HepG2 (cell line): ENCODE data around the gene ZNF180. TPM values are rescaled to one million over a fixed set of nuclear protein-coding genes. Genes with fewer than 3 reads are reported as not detected.

ENCODE experiments used
- ATAC-seq: fragments of 200-7000 bp; cut with Tn5 transposase; 3 replicates; pipeline ENCODE4 v1.9.1; 2020; ENCODE audit warnings: mild to moderate bottlenecking, moderate library complexity
- BruUV-seq: library from RNA; stranded (reverse); fragments of 400-500 nt; replicated peaks from 2 replicates; lab custom pipeline; 2021; lab: Mats Ljungman, UMichigan
- CTCF ChIA-PET: fragments of 300-600 bp; formaldehyde crosslinking; extraction: SDS; loops from one replicate; lab custom pipeline; 2021; ENCODE audit warnings: low total read pairs, inconsistent platforms, low intra/inter-chr PET ratio; lab: Yijun Ruan, JAX
- POLR2A ChIA-PET: fragments of 350-600 bp; sonication (Branson Sonifier 250); formaldehyde crosslinking; loops from one replicate; lab custom pipeline; 2020; ENCODE audit warnings: antibody characterized with exemption, inconsistent platforms; lab: Yijun Ruan, JAX
- DNase-seq: peaks from one replicate; pipeline ENCODE4 v3.0.0-alpha.2; 2015; ENCODE audit warnings: low spot score
- FAIRE-seq: peaks from 3 replicates; lab custom pipeline; 2011; peaks lifted over from hg19 to GRCh38; lab: Jason Lieb, UNC
- H2AFZ ChIP-seq: one replicate; pipeline ENCODE4 v1.6.1; 2011; ENCODE audit warnings: low read length, inconsistent platforms
- H3K27ac ChIP-seq: fragments of 300-600 bp; 3 replicates; pipeline ENCODE4 v1.8.0; 2011; ENCODE audit warnings: mixed run types, mild to moderate bottlenecking, mixed read lengths, low read length, inconsistent platforms; ENCODE audit not compliant: insufficient read depth; ENCODE audit errors: extremely low read length
- H3K27me3 ChIP-seq, 2 experiments: fragments of 200-600 bp in 1 of 2; 2 replicates in 1 of 2; 3 replicates in 1 of 2; pipeline versions ENCODE4 v1.6.0 to v1.8.0; 2011; ENCODE audit warnings: low read length in 2 of 2, mild to moderate bottlenecking in 2 of 2, moderate library complexity in 2 of 2, inconsistent platforms in 1 of 2; ENCODE audit not compliant: insufficient read depth in 2 of 2, control insufficient read depth in 1 of 2
- H3K36me3 ChIP-seq, 2 experiments: fragments of 200-600 bp in 1 of 2; replicated peaks in 1 of 2; 2 replicates in 1 of 2; 3 replicates in 1 of 2; pipeline versions ENCODE4 v1.5.1 to v1.8.0; 2011; ENCODE audit warnings: low read length in 2 of 2, inconsistent platforms in 1 of 2; ENCODE audit not compliant: insufficient read depth in 2 of 2, control insufficient read depth in 1 of 2
- H3K4me1 ChIP-seq: 2 replicates; pipeline ENCODE4 v1.5.1; 2012; ENCODE audit warnings: low read length, inconsistent platforms; ENCODE audit not compliant: insufficient read depth
- H3K4me2 ChIP-seq: 2 replicates; pipeline ENCODE4 v1.6.0; 2011; ENCODE audit warnings: low read depth, low read length, inconsistent platforms
- H3K4me3 ChIP-seq, 3 experiments: fragments of 200-600 bp in 1 of 3; sonication (generic), shearing (Covaris generic) in 1 of 3; replicated peaks in 1 of 3; 2 replicates each; pipeline ENCODE4 v1.5.1; 2011 to 2016; ENCODE audit warnings: low read length in 3 of 3, inconsistent platforms in 2 of 3, low read depth in 2 of 3, mild to moderate bottlenecking in 2 of 3, control low read depth in 1 of 3, mixed read lengths in 1 of 3; ENCODE audit not compliant: insufficient read depth in 1 of 3
- H3K79me2 ChIP-seq: one replicate; pipeline ENCODE4 v1.6.1; 2011; ENCODE audit warnings: low read length, inconsistent platforms; ENCODE audit not compliant: insufficient read depth
- H3K9ac ChIP-seq: 2 replicates; pipeline ENCODE4 v1.6.0; 2011; ENCODE audit warnings: mild to moderate bottlenecking, low read depth, low read length, inconsistent platforms; ENCODE audit not compliant: insufficient read depth
- H3K9me3 ChIP-seq: 2 replicates; pipeline ENCODE4 v1.5.1; 2012; ENCODE audit warnings: mild to moderate bottlenecking, low read length
- H4K20me1 ChIP-seq: 2 replicates; pipeline ENCODE4 v1.6.0; 2011; ENCODE audit warnings: inconsistent platforms, mild to moderate bottlenecking, low read length, moderate library complexity; ENCODE audit not compliant: insufficient read depth
- E2F5 ChIP-seq: sonication (generic); formaldehyde crosslinking; conservative IDR thresholded peaks from 2 replicates; pipeline ENCODE4 v1.4.0; 2020; ENCODE audit warnings: missing genetic modification reagents
- ETV5 ChIP-seq: IDR thresholded peaks from 2 replicates; pipeline ENCODE4 v1.6.1; 2018; ENCODE audit warnings: missing biosample characterization, missing genetic modification reagents, inconsistent platforms, borderline replicate concordance
- HNF1B ChIP-seq: sonication (generic); formaldehyde crosslinking; IDR thresholded peaks from 2 replicates; pipeline ENCODE4 v1.5.1; 2020; ENCODE audit warnings: mild to moderate bottlenecking, moderate library complexity, missing genetic modification reagents
- MED8 ChIP-seq: sonication (generic); formaldehyde crosslinking; IDR thresholded peaks from 2 replicates; pipeline ENCODE4 v1.8.1; 2023; ENCODE audit warnings: mild to moderate bottlenecking, missing genetic modification reagents; ENCODE audit not compliant: insufficient replicate concordance
- MZF1 ChIP-seq: sonication (generic); formaldehyde crosslinking; IDR thresholded peaks from 2 replicates; pipeline ENCODE4 v1.8.1; 2023; ENCODE audit warnings: mild to moderate bottlenecking, missing genetic modification reagents, borderline replicate concordance
- RBAK ChIP-seq: sonication (generic); formaldehyde crosslinking; IDR thresholded peaks from 2 replicates; pipeline ENCODE4 v1.5.1; 2020; ENCODE audit warnings: mild to moderate bottlenecking, missing genetic modification reagents
- RBFOX2 ChIP-seq: fragments of 200-400 bp; formaldehyde crosslinking; IDR thresholded peaks from 2 replicates; pipeline ENCODE4 v1.6.1; 2017; ENCODE audit warnings: low read depth, mild to moderate bottlenecking, low read length
- TRIM24 ChIP-seq: sonication (generic); formaldehyde crosslinking; IDR thresholded peaks from 2 replicates; pipeline ENCODE4 v1.8.0; 2022; ENCODE audit warnings: mild to moderate bottlenecking, missing genetic modification reagents
- ZC3H4 ChIP-seq: sonication (generic); formaldehyde crosslinking; IDR thresholded peaks from 2 replicates; pipeline ENCODE4 v1.4.0; 2020; ENCODE audit warnings: missing genetic modification reagents, borderline replicate concordance
- ZFP90 ChIP-seq: sonication (generic); formaldehyde crosslinking; IDR thresholded peaks from 2 replicates; pipeline ENCODE4 v1.8.0; 2022; ENCODE audit warnings: missing genetic modification reagents, mild to moderate bottlenecking, inconsistent platforms, borderline replicate concordance
- ZIK1 ChIP-seq: sonication (generic); formaldehyde crosslinking; IDR thresholded peaks from 2 replicates; pipeline ENCODE4 v1.5.0; 2020; ENCODE audit warnings: mild to moderate bottlenecking, low read depth, missing genetic modification reagents, borderline replicate concordance
- ZNF18 ChIP-seq: sonication (generic); formaldehyde crosslinking; IDR thresholded peaks from 2 replicates; pipeline ENCODE4 v1.8.0; 2022; ENCODE audit warnings: mild to moderate bottlenecking, missing genetic modification reagents; ENCODE audit not compliant: insufficient replicate concordance
- ZNF280D ChIP-seq: sonication (generic); formaldehyde crosslinking; IDR thresholded peaks from 2 replicates; pipeline ENCODE4 v1.5.1; 2020; ENCODE audit warnings: mild to moderate bottlenecking, missing genetic modification reagents
- ZNF572 ChIP-seq: sonication (generic); formaldehyde crosslinking; IDR thresholded peaks from 2 replicates; pipeline ENCODE4 v1.5.1; 2020; ENCODE audit warnings: mild to moderate bottlenecking, missing genetic modification reagents
- ZNF704 ChIP-seq: sonication (generic); formaldehyde crosslinking; IDR thresholded peaks from 2 replicates; pipeline ENCODE4 v1.8.1; 2023; ENCODE audit warnings: mild to moderate bottlenecking, inconsistent platforms, moderate library complexity, missing genetic modification reagents, borderline replicate concordance
- in situ Hi-C: cut with HindIII; loops from 2 replicates; pipeline ENCODE4 v1.10.0; 2017; ENCODE audit warnings: low pct_unique_long_range_greater_than_20kb; ENCODE audit not compliant: extremely low pct_ligation_motif_present
- intact Hi-C: fragments of 100-400 bp; cut with micrococcal nuclease; formaldehyde crosslinking; loops from one replicate; pipeline ENCODE4 v1.10.0; 2022; ENCODE audit not compliant: unreplicated experiment
- polyA plus RNA-seq, 8 experiments: library from polyadenylated mRNA; depleted of rRNA in 3 of 8; stranded (reverse) in 7 of 8; unstranded in 1 of 8; fragments of >200 nt; fragmentation: Illumina TruSeq in 4 of 8; extraction: Trizol in 4 of 8; gene quantifications; 2 replicates each; pipeline versions ENCODE4 v1.2.1 to v1.2.3, GENCODE V29; 2011 to 2016; ENCODE audit warnings: low read depth in 4 of 8, missing spikeins in 1 of 8, mixed read lengths in 1 of 8; ENCODE audit not compliant: insufficient read depth in 1 of 8
- total RNA-seq, 5 experiments: library from RNA; depleted of rRNA; stranded (reverse); fragments of >200 nt; fragmentation: Illumina TruSeq; extraction: Trizol; gene quantifications; 2 replicates each; pipeline ENCODE4 v1.2.3, GENCODE V29; 2016; ENCODE audit warnings: low read depth in 1 of 5

The ZNF180 gene
- total and polyA plus RNA-seq, 2 of the 13 experiments (the other 11 are each of a cell fraction or from before 2014, with no cell fraction given): 0.92 to 9.3 TPM

- H3K79me2 ChIP-seq: no peaks in the 10 kb centered on the region
- no peaks in the 10 kb centered on the region for H3K36me3 ChIP-seq
- no peak for TF ChIP-seq ZNF280D (CRISPR knock-in tag)
- no peak for TF ChIP-seq MZF1 (CRISPR knock-in tag)
- TF ChIP-seq RBAK (CRISPR knock-in tag): no peak
- TF ChIP-seq E2F5 (CRISPR knock-in tag): no peak
- TF ChIP-seq ETV5 (CRISPR knock-in tag): no peak
- no peak for TF ChIP-seq ZNF572 (CRISPR knock-in tag)
- TF ChIP-seq TRIM24 (CRISPR knock-in tag): no peak
- no peak for TF ChIP-seq HNF1B (CRISPR knock-in tag)
- TF ChIP-seq RBFOX2: no peak
- TF ChIP-seq ZNF18 (CRISPR knock-in tag): no peak
- no peak for TF ChIP-seq ZIK1
- TF ChIP-seq ZC3H4 (CRISPR knock-in tag): no peak
- TF ChIP-seq ZFP90 (CRISPR knock-in tag): no peak
- TF ChIP-seq ZNF704 (CRISPR knock-in tag): no peak
- TF ChIP-seq MED8 (CRISPR knock-in tag): no peak
- intact Hi-C loops (no loop called here), in situ Hi-C loops (no loop called here)
- H3K4me1 ChIP-seq: no peaks in the 10 kb centered on the region
- ChIA-PET CTCF (no interaction called here), POLR2A (interaction anchor here (1.0 kb wide), 1 partner anchor 9 kb away, joined by 3 read pairs; the partner anchor contains the start of gene ZNF180)
- no peak overlapping the region for H2AFZ ChIP-seq
- no peaks in the 10 kb centered on the region for H3K27me3 ChIP-seq
- ATAC-seq (no peak), DNase-seq (no peak), FAIRE-seq (no peak)
- H3K9me3 ChIP-seq: no peaks in the 10 kb centered on the region
- no peak overlapping the region for H3K9ac ChIP-seq
- no peak overlapping the region for H3K27ac ChIP-seq
- no peak overlapping the region for H3K4me3 ChIP-seq
- H4K20me1 ChIP-seq: no peaks in the 10 kb centered on the region
- H3K4me2 ChIP-seq: no peak overlapping the region
- no TSS peak for BruUV-seq
Observed at GRCh38 chr19:44509478-44509877, 9.2 kb upstream of the ZNF180 start.
